HepG2 (cell line): ENCODE measurements around the gene CDK6. TPM values are rescaled to one million over a fixed set of nuclear protein-coding genes. Genes with fewer than 3 reads are reported as not detected.

Experiments
- ADNP ChIP-seq: sonication (generic); formaldehyde crosslinking; IDR thresholded peaks from 2 replicates; pipeline ENCODE4 v1.4.0; 2020; ENCODE audit warnings: missing genetic modification reagents
- BCL6 ChIP-seq: IDR thresholded peaks from 2 replicates; pipeline ENCODE4 v1.6.1; 2016; ENCODE audit warnings: missing genetic modification reagents, missing compliant biosample characterization
- CC2D1A ChIP-seq: sonication (generic); formaldehyde crosslinking; IDR thresholded peaks from 2 replicates; pipeline ENCODE4 v1.8.1; 2023; ENCODE audit warnings: mild to moderate bottlenecking, missing genetic modification reagents
- CENPT ChIP-seq: sonication (generic); formaldehyde crosslinking; IDR thresholded peaks from 2 replicates; pipeline ENCODE4 v1.8.0; 2022; ENCODE audit warnings: low read depth, mild to moderate bottlenecking, moderate library complexity, missing genetic modification reagents
- CHD4 ChIP-seq: fragments of 200-600 bp; sonication (generic); IDR thresholded peaks from 2 replicates; pipeline ENCODE4 v1.7.0; 2017; ENCODE audit warnings: mild to moderate bottlenecking, low read length, borderline replicate concordance
- CREB1 ChIP-seq, 2 experiments: fragments of 450-650 bp in 1 of 2; IDR thresholded peaks; 2 replicates each; pipeline ENCODE4 v1.6.1; 2016 to 2017; ENCODE audit warnings: control low read depth in 1 of 2, mild to moderate bottlenecking in 1 of 2, missing compliant biosample characterization in 1 of 2, missing genetic modification characterization in 1 of 2
- DZIP1 ChIP-seq: sonication (generic); formaldehyde crosslinking; IDR thresholded peaks from 2 replicates; pipeline ENCODE4 v1.5.0; 2020; ENCODE audit warnings: mild to moderate bottlenecking, missing genetic modification reagents
- GABPB1 ChIP-seq: IDR thresholded peaks from 2 replicates; pipeline ENCODE4 v1.6.1; 2016; ENCODE audit warnings: mild to moderate bottlenecking, missing genetic modification reagents, moderate library complexity, missing compliant biosample characterization
- HNF4G ChIP-seq, 2 experiments: sonication (generic) in 1 of 2; formaldehyde crosslinking in 1 of 2; IDR thresholded peaks; 2 replicates each; pipeline versions ENCODE4 v1.4.0 to v1.6.1; 2011 to 2020; ENCODE audit warnings: borderline replicate concordance in 2 of 2, low read depth in 2 of 2, mild to moderate bottlenecking in 2 of 2, low read length in 1 of 2, missing genetic modification reagents in 1 of 2, moderate library complexity in 1 of 2
- KLF13 ChIP-seq: sonication (generic); formaldehyde crosslinking; IDR thresholded peaks from 2 replicates; pipeline ENCODE4 v1.4.0; 2020; ENCODE audit warnings: mild to moderate bottlenecking, missing genetic modification reagents
- MAFK ChIP-seq, 2 experiments: IDR thresholded peaks in 1 of 2; conservative IDR thresholded peaks in 1 of 2; 2 replicates each; pipeline ENCODE4 v1.6.1; 2011; ENCODE audit warnings: improper control_type of control experiment in 2 of 2, low read length in 2 of 2
- MBNL3 ChIP-seq: fragments of 250-450 bp; sonication (Bioruptor Pico); conservative IDR thresholded peaks from 2 replicates; pipeline ENCODE4 v1.8.0; 2022; ENCODE audit warnings: mild to moderate bottlenecking, inconsistent platforms
- NCOA2 ChIP-seq: sonication (generic); formaldehyde crosslinking; IDR thresholded peaks from 2 replicates; pipeline ENCODE4 v1.8.0; 2022; ENCODE audit warnings: inconsistent platforms
- NR2F6 ChIP-seq, 2 experiments: IDR thresholded peaks; 2 replicates each; pipeline ENCODE4 v1.6.1; 2016; ENCODE audit warnings: antibody characterized with exemption in 1 of 2, mild to moderate bottlenecking in 1 of 2
- POGZ ChIP-seq: sonication (generic); formaldehyde crosslinking; IDR thresholded peaks from 2 replicates; pipeline ENCODE4 v1.4.0; 2020; ENCODE audit warnings: mild to moderate bottlenecking, missing genetic modification reagents
- POLR2A ChIP-seq, 2 experiments: IDR thresholded peaks; 2 replicates each; pipeline ENCODE4 v1.6.1; 2011; ENCODE audit warnings: low read depth in 2 of 2, low read length in 2 of 2, mild to moderate bottlenecking in 1 of 2, moderate library complexity in 1 of 2; ENCODE audit not compliant: insufficient read depth in 1 of 2
- SCMH1 ChIP-seq: sonication (generic); formaldehyde crosslinking; IDR thresholded peaks from 2 replicates; pipeline ENCODE4 v1.9.0; 2021; ENCODE audit warnings: missing genetic modification reagents, mild to moderate bottlenecking, borderline replicate concordance
- TEAD2 ChIP-seq: sonication (generic); formaldehyde crosslinking; IDR thresholded peaks from 2 replicates; pipeline ENCODE4 v1.9.0; 2021; ENCODE audit warnings: missing genetic modification reagents
- ZNF260 ChIP-seq: sonication (generic); formaldehyde crosslinking; IDR thresholded peaks from 2 replicates; pipeline ENCODE4 v1.4.0; 2020; ENCODE audit warnings: missing genetic modification reagents, low read depth, mild to moderate bottlenecking, borderline replicate concordance
- ZNF484 ChIP-seq: sonication (generic); formaldehyde crosslinking; IDR thresholded peaks from 2 replicates; pipeline ENCODE4 v1.5.1; 2020; ENCODE audit warnings: mild to moderate bottlenecking, low read depth, missing genetic modification reagents, borderline replicate concordance
- ZNF530 ChIP-seq: sonication (generic); formaldehyde crosslinking; IDR thresholded peaks from 2 replicates; pipeline ENCODE4 v1.5.0; 2020; ENCODE audit warnings: low read depth, mild to moderate bottlenecking, missing genetic modification reagents
- ZNF570 ChIP-seq: sonication (generic); formaldehyde crosslinking; IDR thresholded peaks from 2 replicates; pipeline ENCODE4 v1.4.0; 2020; ENCODE audit warnings: mild to moderate bottlenecking, missing genetic modification reagents, borderline replicate concordance
- ZNF652 ChIP-seq: IDR thresholded peaks from 2 replicates; pipeline ENCODE4 v1.6.1; 2016; ENCODE audit warnings: low read depth, borderline replicate concordance
- ZNF660 ChIP-seq: sonication (generic); formaldehyde crosslinking; IDR thresholded peaks from 2 replicates; pipeline ENCODE4 v1.5.1; 2020; ENCODE audit warnings: mild to moderate bottlenecking, low read depth, missing genetic modification reagents, borderline replicate concordance
- ZNF841 ChIP-seq: sonication (generic); formaldehyde crosslinking; IDR thresholded peaks from 2 replicates; pipeline ENCODE4 v1.8.1; 2023; ENCODE audit warnings: missing genetic modification reagents, borderline replicate concordance
- polyA plus RNA-seq, 8 experiments: library from polyadenylated mRNA; depleted of rRNA in 3 of 8; stranded (reverse) in 7 of 8; unstranded in 1 of 8; fragments of >200 nt; fragmentation: Illumina TruSeq in 4 of 8; extraction: Trizol in 4 of 8; gene quantifications; 2 replicates each; pipeline versions ENCODE4 v1.2.1 to v1.2.3, GENCODE V29; 2011 to 2016; ENCODE audit warnings: low read depth in 4 of 8, missing spikeins in 1 of 8, mixed read lengths in 1 of 8; ENCODE audit not compliant: insufficient read depth in 1 of 8
- total RNA-seq, 5 experiments: library from RNA; depleted of rRNA; stranded (reverse); fragments of >200 nt; fragmentation: Illumina TruSeq; extraction: Trizol; gene quantifications; 2 replicates each; pipeline ENCODE4 v1.2.3, GENCODE V29; 2016; ENCODE audit warnings: low read depth in 1 of 5
- TF ChIP-seq, protein P1 (sequence below): sonication (generic); formaldehyde crosslinking; conservative IDR thresholded peaks from 2 replicates; pipeline ENCODE4 v1.8.0; 2022; ENCODE audit warnings: low read depth, missing genetic modification reagents

The CDK6 gene
- total and polyA plus RNA-seq, 2 of the 13 experiments (the other 11 are each of a cell fraction or from before 2014, with no cell fraction given): 34.6 to 90.8 TPM

- TF ChIP-seq ZNF484 (CRISPR knock-in tag) (no peak), ZNF841 (no peak), BCL6 (CRISPR knock-in tag) (0 out of 2 replicates have a peak, but pooled peaks have one; percentile 16), TEAD2 (CRISPR knock-in tag) (no peak), ADNP (CRISPR knock-in tag) (no peak), DZIP1 (no peak), POGZ (no peak), HNF4G (IDR thresholded peaks at IDR 0.05; ENCODE audit: borderline replicate concordance, low read depth, low read length) (0 out of 2 replicates have a peak, but pooled peaks have one; percentile 13), HNF4G (CRISPR knock-in tag; IDR thresholded peaks at IDR 0.05; ENCODE audit: borderline replicate concordance, low read depth) (no peak), CHD4 (no peak), MAFK (conservative IDR thresholded peaks at IDR 0.05 in 1 of 2, IDR thresholded peaks at IDR 0.05 in 1 of 2; ENCODE audit: low read length in 2 of 2) (no peak), CREB1 (IDR thresholded peaks at IDR 0.05) (no peak), CREB1 (CRISPR knock-in tag; IDR thresholded peaks at IDR 0.05) (peak; percentile 33; the same call in 1 of the 2 replicates), CC2D1A (CRISPR knock-in tag) (no peak), SCMH1 (CRISPR knock-in tag) (no peak), ZNF660 (CRISPR knock-in tag) (no peak), GABPB1 (no peak), ZNF652 (CRISPR knock-in tag) (peak; percentile 78), ZNF570 (CRISPR knock-in tag) (no peak), NR2F6 (IDR thresholded peaks at IDR 0.05) (peak; percentile 59), NR2F6 (CRISPR knock-in tag; IDR thresholded peaks at IDR 0.05) (no peak), ZNF260 (CRISPR knock-in tag) (no peak), MBNL3 (no peak), KLF13 (CRISPR knock-in tag) (no peak), NCOA2 (CRISPR knock-in tag) (no peak), CENPT (CRISPR knock-in tag) (no peak), ZNF530 (CRISPR knock-in tag) (no peak), POLR2A (IDR thresholded peaks at IDR 0.05; ENCODE audit: insufficient read depth in 1 of 2, low read depth in 2 of 2, low read length in 2 of 2) (peak in 1 of 2 experiments; percentile 49; a peak in 2 of 4 replicates)
- TF ChIP-seq, protein P1, sequence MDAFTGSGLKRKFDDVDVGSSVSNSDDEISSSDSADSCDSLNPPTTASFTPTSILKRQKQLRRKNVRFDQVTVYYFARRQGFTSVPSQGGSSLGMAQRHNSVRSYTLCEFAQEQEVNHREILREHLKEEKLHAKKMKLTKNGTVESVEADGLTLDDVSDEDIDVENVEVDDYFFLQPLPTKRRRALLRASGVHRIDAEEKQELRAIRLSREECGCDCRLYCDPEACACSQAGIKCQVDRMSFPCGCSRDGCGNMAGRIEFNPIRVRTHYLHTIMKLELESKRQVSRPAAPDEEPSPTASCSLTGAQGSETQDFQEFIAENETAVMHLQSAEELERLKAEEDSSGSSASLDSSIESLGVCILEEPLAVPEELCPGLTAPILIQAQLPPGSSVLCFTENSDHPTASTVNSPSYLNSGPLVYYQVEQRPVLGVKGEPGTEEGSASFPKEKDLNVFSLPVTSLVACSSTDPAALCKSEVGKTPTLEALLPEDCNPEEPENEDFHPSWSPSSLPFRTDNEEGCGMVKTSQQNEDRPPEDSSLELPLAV: no peak
Measured at GRCh38 chr7:92831716-92832533, 4.4 kb downstream of the CDK6 start (continued).
